HepG2 (cell line): ENCODE data around the gene NAT9. TPM values are rescaled to one million over a fixed set of nuclear protein-coding genes. Genes with fewer than 3 reads are reported as not detected.

Source experiments
- ARHGAP35 ChIP-seq: sonication (generic); formaldehyde crosslinking; IDR thresholded peaks from 2 replicates; pipeline ENCODE4 v1.9.0; 2022; ENCODE audit warnings: mild to moderate bottlenecking, inconsistent platforms, moderate library complexity, missing genetic modification reagents, borderline replicate concordance
- DPF2 ChIP-seq: sonication (generic); formaldehyde crosslinking; IDR thresholded peaks from 2 replicates; pipeline ENCODE4 v1.4.0; 2020; ENCODE audit warnings: mild to moderate bottlenecking, low read depth, missing genetic modification reagents, borderline replicate concordance
- GATA4 ChIP-seq: sonication (generic); IDR thresholded peaks from 2 replicates; pipeline ENCODE4 v1.6.1; 2016; ENCODE audit warnings: antibody characterized with exemption, low read depth, borderline replicate concordance
- SMARCC2 ChIP-seq: fragments of 450-650 bp; IDR thresholded peaks from 2 replicates; pipeline ENCODE4 v1.6.1; 2017; ENCODE audit warnings: antibody characterized with exemption, mild to moderate bottlenecking
- TCF7 ChIP-seq: sonication (generic); IDR thresholded peaks from 2 replicates; pipeline ENCODE4 v1.6.1; 2016; ENCODE audit warnings: antibody characterized with exemption, low read depth
- ZBTB7A ChIP-seq: sonication (generic); formaldehyde crosslinking; IDR thresholded peaks from 2 replicates; pipeline ENCODE4 v1.8.0; 2022; ENCODE audit warnings: mild to moderate bottlenecking, missing genetic modification reagents
- ZNF326 ChIP-seq: sonication (generic); formaldehyde crosslinking; IDR thresholded peaks from 2 replicates; pipeline ENCODE4 v1.4.0; 2020; ENCODE audit warnings: missing genetic modification reagents, borderline replicate concordance
- ZNF589 ChIP-seq: sonication (generic); formaldehyde crosslinking; conservative IDR thresholded peaks from 2 replicates; pipeline ENCODE4 v1.8.0; 2022; ENCODE audit warnings: mild to moderate bottlenecking, moderate library complexity, missing genetic modification reagents
- polyA plus RNA-seq, 8 experiments: library from polyadenylated mRNA; depleted of rRNA in 3 of 8; stranded (reverse) in 7 of 8; unstranded in 1 of 8; fragments of >200 nt; fragmentation: Illumina TruSeq in 4 of 8; extraction: Trizol in 4 of 8; gene quantifications; 2 replicates each; pipeline versions ENCODE4 v1.2.1 to v1.2.3, GENCODE V29; 2011 to 2016; ENCODE audit warnings: low read depth in 4 of 8, missing spikeins in 1 of 8, mixed read lengths in 1 of 8; ENCODE audit not compliant: insufficient read depth in 1 of 8
- total RNA-seq, 5 experiments: library from RNA; depleted of rRNA; stranded (reverse); fragments of >200 nt; fragmentation: Illumina TruSeq; extraction: Trizol; gene quantifications; 2 replicates each; pipeline ENCODE4 v1.2.3, GENCODE V29; 2016; ENCODE audit warnings: low read depth in 1 of 5
- TF ChIP-seq, protein P1 (sequence below): IDR thresholded peaks from 2 replicates; pipeline ENCODE4 v1.6.1; 2016; ENCODE audit warnings: low read depth, missing genetic modification reagents, missing compliant biosample characterization
- TF ChIP-seq, protein P2 (sequence below): sonication (generic); formaldehyde crosslinking; IDR thresholded peaks from 2 replicates; pipeline ENCODE4 v1.4.0; 2020; ENCODE audit warnings: missing genetic modification reagents
- TF ChIP-seq, protein P3 (sequence below): sonication (generic); formaldehyde crosslinking; IDR thresholded peaks from 2 replicates; pipeline ENCODE4 v1.4.0; 2020; ENCODE audit warnings: missing genetic modification reagents, mild to moderate bottlenecking, borderline replicate concordance
- TF ChIP-seq, protein P4 (sequence below): sonication (generic); formaldehyde crosslinking; IDR thresholded peaks from 2 replicates; pipeline ENCODE4 v1.4.0; 2020; ENCODE audit warnings: missing genetic modification reagents
- TF ChIP-seq, protein P5 (sequence below): IDR thresholded peaks from 2 replicates; pipeline ENCODE4 v1.6.1; 2016; ENCODE audit warnings: mild to moderate bottlenecking

Gene NAT9
- total and polyA plus RNA-seq, 2 of the 13 experiments (the other 11 are each of a cell fraction or from before 2014, with no cell fraction given): 39.7 to 44.2 TPM

DNA sequence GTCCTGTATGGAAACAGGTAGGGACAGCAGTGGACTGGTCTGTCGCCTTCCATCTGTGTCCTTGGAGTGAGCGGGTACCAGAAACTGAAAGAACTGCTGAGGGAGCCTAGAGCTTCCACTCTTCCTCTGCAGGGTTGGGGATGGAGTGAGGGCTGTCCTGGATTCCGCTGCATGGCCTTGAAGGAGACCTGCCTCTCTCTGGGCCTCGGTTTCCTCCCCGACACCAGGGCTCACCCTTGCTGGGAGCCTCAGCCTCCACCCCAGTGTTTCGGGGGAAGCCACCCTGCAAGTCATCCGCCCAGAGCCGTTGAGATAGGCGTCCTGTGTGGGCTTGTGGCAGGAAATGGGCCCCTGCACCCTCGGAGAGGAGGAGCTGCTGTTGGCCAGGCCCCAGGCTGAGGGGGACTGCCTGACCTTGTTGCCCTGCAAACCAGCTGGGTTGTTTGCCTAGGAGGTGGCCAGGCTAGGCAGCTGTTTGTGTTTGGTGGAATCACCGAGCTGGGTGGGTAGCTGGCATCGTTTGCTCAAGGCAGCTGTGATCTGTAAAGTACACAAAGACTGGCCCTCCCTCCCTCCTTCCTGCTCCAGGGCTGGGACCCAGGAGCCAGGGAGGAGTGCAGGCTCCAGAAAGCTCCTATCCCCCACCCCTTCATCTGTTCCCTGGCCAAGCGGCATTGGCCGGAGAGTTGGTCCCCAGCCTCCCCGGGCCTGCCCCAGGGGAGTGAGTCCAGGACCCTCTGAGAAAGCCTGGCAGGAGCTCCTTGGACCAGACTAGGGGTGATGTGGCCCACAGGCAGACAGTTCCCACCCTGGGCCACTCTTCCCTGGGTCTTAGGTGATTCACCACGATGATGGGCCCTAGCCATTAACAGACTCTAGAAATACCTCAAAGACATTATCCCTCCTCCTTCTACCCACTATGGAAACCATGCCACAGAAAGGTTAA is 37.8 kb downstream of the NAT9 start (continued):
- TF ChIP-seq ZNF589 (CRISPR knock-in tag) (no peak), GATA4 (no peak), ARHGAP35 (CRISPR knock-in tag) (no peak), SMARCC2 (no peak), ZNF326 (CRISPR knock-in tag) (no peak), ZBTB7A (CRISPR knock-in tag) (no peak), DPF2 (CRISPR knock-in tag) (no peak; the same call in 1 of the 2 replicates), TCF7 (no peak; the same call in 1 of the 2 replicates)
- TF ChIP-seq, protein P1, sequence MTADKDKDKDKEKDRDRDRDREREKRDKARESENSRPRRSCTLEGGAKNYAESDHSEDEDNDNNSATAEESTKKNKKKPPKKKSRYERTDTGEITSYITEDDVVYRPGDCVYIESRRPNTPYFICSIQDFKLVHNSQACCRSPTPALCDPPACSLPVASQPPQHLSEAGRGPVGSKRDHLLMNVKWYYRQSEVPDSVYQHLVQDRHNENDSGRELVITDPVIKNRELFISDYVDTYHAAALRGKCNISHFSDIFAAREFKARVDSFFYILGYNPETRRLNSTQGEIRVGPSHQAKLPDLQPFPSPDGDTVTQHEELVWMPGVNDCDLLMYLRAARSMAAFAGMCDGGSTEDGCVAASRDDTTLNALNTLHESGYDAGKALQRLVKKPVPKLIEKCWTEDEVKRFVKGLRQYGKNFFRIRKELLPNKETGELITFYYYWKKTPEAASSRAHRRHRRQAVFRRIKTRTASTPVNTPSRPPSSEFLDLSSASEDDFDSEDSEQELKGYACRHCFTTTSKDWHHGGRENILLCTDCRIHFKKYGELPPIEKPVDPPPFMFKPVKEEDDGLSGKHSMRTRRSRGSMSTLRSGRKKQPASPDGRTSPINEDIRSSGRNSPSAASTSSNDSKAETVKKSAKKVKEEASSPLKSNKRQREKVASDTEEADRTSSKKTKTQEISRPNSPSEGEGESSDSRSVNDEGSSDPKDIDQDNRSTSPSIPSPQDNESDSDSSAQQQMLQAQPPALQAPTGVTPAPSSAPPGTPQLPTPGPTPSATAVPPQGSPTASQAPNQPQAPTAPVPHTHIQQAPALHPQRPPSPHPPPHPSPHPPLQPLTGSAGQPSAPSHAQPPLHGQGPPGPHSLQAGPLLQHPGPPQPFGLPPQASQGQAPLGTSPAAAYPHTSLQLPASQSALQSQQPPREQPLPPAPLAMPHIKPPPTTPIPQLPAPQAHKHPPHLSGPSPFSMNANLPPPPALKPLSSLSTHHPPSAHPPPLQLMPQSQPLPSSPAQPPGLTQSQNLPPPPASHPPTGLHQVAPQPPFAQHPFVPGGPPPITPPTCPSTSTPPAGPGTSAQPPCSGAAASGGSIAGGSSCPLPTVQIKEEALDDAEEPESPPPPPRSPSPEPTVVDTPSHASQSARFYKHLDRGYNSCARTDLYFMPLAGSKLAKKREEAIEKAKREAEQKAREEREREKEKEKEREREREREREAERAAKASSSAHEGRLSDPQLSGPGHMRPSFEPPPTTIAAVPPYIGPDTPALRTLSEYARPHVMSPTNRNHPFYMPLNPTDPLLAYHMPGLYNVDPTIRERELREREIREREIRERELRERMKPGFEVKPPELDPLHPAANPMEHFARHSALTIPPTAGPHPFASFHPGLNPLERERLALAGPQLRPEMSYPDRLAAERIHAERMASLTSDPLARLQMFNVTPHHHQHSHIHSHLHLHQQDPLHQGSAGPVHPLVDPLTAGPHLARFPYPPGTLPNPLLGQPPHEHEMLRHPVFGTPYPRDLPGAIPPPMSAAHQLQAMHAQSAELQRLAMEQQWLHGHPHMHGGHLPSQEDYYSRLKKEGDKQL (CRISPR knock-in tag): peak; percentile 56; the same call in 1 of the 2 replicates
- TF ChIP-seq, protein P2, sequence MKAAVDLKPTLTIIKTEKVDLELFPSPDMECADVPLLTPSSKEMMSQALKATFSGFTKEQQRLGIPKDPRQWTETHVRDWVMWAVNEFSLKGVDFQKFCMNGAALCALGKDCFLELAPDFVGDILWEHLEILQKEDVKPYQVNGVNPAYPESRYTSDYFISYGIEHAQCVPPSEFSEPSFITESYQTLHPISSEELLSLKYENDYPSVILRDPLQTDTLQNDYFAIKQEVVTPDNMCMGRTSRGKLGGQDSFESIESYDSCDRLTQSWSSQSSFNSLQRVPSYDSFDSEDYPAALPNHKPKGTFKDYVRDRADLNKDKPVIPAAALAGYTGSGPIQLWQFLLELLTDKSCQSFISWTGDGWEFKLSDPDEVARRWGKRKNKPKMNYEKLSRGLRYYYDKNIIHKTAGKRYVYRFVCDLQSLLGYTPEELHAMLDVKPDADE (CRISPR knock-in tag): no peak
- TF ChIP-seq, protein P3, sequence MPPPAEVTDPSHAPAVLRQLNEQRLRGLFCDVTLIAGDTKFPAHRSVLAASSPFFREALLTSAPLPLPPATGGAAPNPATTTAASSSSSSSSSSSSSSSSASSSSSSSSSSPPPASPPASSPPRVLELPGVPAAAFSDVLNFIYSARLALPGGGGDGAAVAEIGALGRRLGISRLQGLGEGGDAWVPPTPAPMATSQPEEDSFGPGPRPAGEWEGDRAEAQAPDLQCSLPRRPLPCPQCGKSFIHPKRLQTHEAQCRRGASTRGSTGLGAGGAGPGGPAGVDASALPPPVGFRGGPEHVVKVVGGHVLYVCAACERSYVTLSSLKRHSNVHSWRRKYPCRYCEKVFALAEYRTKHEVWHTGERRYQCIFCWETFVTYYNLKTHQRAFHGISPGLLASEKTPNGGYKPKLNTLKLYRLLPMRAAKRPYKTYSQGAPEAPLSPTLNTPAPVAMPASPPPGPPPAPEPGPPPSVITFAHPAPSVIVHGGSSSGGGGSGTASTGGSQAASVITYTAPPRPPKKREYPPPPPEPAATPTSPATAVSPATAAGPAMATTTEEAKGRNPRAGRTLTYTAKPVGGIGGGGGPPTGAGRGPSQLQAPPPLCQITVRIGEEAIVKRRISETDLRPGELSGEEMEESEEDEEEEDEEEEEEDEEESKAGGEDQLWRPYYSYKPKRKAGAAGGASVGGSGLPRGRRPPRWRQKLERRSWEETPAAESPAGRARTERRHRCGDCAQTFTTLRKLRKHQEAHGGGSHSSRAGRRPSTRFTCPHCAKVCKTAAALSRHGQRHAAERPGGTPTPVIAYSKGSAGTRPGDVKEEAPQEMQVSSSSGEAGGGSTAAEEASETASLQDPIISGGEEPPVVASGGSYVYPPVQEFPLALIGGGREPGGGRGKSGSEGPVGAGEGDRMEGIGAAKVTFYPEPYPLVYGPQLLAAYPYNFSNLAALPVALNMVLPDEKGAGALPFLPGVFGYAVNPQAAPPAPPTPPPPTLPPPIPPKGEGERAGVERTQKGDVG (CRISPR knock-in tag): no peak; the same call in 1 of the 2 replicates
- TF ChIP-seq, protein P4, sequence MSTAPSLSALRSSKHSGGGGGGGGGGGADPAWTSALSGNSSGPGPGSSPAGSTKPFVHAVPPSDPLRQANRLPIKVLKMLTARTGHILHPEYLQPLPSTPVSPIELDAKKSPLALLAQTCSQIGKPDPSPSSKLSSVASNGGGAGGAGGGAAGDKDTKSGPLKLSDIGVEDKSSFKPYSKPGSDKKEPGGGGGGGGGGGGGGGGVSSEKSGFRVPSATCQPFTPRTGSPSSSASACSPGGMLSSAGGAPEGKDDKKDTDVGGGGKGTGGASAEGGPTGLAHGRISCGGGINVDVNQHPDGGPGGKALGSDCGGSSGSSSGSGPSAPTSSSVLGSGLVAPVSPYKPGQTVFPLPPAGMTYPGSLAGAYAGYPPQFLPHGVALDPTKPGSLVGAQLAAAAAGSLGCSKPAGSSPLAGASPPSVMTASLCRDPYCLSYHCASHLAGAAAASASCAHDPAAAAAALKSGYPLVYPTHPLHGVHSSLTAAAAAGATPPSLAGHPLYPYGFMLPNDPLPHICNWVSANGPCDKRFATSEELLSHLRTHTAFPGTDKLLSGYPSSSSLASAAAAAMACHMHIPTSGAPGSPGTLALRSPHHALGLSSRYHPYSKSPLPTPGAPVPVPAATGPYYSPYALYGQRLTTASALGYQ (CRISPR knock-in tag): no peak
- TF ChIP-seq, protein P5, sequence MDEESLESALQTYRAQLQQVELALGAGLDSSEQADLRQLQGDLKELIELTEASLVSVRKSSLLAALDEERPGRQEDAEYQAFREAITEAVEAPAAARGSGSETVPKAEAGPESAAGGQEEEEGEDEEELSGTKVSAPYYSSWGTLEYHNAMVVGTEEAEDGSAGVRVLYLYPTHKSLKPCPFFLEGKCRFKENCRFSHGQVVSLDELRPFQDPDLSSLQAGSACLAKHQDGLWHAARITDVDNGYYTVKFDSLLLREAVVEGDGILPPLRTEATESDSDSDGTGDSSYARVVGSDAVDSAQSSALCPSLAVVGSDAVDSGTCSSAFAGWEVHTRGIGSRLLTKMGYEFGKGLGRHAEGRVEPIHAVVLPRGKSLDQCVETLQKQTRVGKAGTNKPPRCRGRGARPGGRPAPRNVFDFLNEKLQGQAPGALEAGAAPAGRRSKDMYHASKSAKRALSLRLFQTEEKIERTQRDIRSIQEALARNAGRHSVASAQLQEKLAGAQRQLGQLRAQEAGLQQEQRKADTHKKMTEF (CRISPR knock-in tag): no peak; the same call in 1 of the 2 replicates
